ENCODE results near the gene TNNI2. TPM values are rescaled to one million over a fixed set of nuclear protein-coding genes. Genes with fewer than 3 reads are reported as not detected.

The TNNI2 gene
- total and polyA plus RNA-seq, 10 donors: 2.3 to 21.8 (median 6.7) TPM

GRCh38 chr11:1844221-1845094 lies 5.7 kb downstream of the TNNI2 start:
- Histone ChIP-seq H3K9me3 (no peaks in the 10 kb centered on the region), H3K27me3 (replicated peaks in 1 of 7) (no peaks in the 10 kb centered on the region), H3K27ac (peak overlapping the region; percentile 66 to 94 (median 88)), H3K4me1 (peaks cover 40 to 100% (median 88%) of the 10 kb centered on the region in 6 donors), H3K36me3 (no peaks in the 10 kb centered on the region), H3K4me3 (peak overlapping the region in 4 of 8 donors; percentile 12 to 55 (median 14))
- no peak for TF ChIP-seq CTCF (IDR thresholded peaks at IDR 0.05 in 8 of 11, conservative IDR thresholded peaks at IDR 0.05 in 3 of 11)
- no peak for TF ChIP-seq POLR2A (IDR thresholded peaks at IDR 0.05)
- peak; percentile 88 to 91 (median 90) for TF ChIP-seq POLR2AphosphoS5 (IDR thresholded peaks at IDR 0.05)
- peak; percentile 94 for DNase-seq
- WGBS, 5 donors: 5 to 12% (median 8%) methylated on average over 18 to 23 of the region's 23 CpGs
- intact Hi-C loops (cut with DNase I; ENCODE audit: low total_unique reads): no loop called here

DNA sequence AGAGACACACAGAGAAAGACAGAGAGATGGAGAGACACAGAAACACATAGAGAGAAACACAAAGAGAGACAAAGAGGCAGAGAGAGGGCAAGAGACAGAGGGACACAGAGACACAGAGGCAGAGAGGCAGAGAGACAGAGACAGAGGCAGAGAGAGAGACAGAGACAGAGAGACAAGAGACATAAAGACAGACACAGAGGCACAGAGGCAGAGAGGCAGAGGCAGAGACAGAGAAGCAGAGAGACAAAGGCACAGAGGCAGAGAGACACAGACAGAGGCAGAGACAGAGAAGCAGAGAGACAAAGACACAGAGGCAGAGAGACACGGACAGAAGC lies 6.3 kb downstream of the TNNI2 start:
- no peaks in the 10 kb centered on the region for H3K36me3 ChIP-seq
- TF ChIP-seq CTCF (IDR thresholded peaks at IDR 0.05 in 8 of 11, conservative IDR thresholded peaks at IDR 0.05 in 3 of 11) (no peak), POLR2A (IDR thresholded peaks at IDR 0.05) (no peak), POLR2AphosphoS5 (IDR thresholded peaks at IDR 0.05) (no peak)
- H3K27me3 ChIP-seq (replicated peaks in 1 of 7): no peaks in the 10 kb centered on the region
- no peak for DNase-seq
- no peaks in the 10 kb centered on the region for H3K9me3 ChIP-seq
- H3K4me1 ChIP-seq: peaks cover 39 to 100% (median 88%) of the 10 kb centered on the region in 6 donors
- 52 to 67% (median 61%) methylated on average over 1 of the region's 1 CpG for WGBS, 5 donors
- intact Hi-C loops (cut with DNase I; ENCODE audit: low total_unique reads): no loop called here
- peak overlapping the region; percentile 1 to 94 (median 88) for H3K27ac ChIP-seq
- peak overlapping the region in 1 of 8 donors; percentile 55 for H3K4me3 ChIP-seq

- TF ChIP-seq POLR2AphosphoS5 (IDR thresholded peaks at IDR 0.05): peak in 1 of 3 donors; percentile 18
- no peak for TF ChIP-seq POLR2A (IDR thresholded peaks at IDR 0.05)
- Histone ChIP-seq H3K4me1 (peaks cover 36 to 100% (median 88%) of the 10 kb centered on the region in 6 donors), H3K9me3 (no peaks in the 10 kb centered on the region), H3K36me3 (no peaks in the 10 kb centered on the region), H3K27ac (peak overlapping the region; percentile 1 to 94 (median 88)), H3K27me3 (replicated peaks in 1 of 7) (no peaks in the 10 kb centered on the region), H3K4me3 (peak overlapping the region in 1 of 8 donors; percentile 55)
- DNase-seq: peak; percentile 81
- 61 to 68% (median 62%) methylated on average over 20 to 21 of the region's 21 CpGs for WGBS, 5 donors
- intact Hi-C loops (cut with DNase I; ENCODE audit: low total_unique reads): no loop called here
Measured at GRCh38 chr11:1845561-1846452, 7.0 kb downstream of the TNNI2 start.

- DNase-seq: peak; percentile 78
- peaks cover 38 to 100% (median 88%) of the 10 kb centered on the region in 6 donors for H3K4me1 ChIP-seq
Measured at GRCh38 chr11:1846453-1846932, 7.7 kb downstream of the TNNI2 start.

More at GRCh38 chr11:1846453-1846932, 7.7 kb downstream of the TNNI2 start:
- Histone ChIP-seq H3K36me3 (no peaks in the 10 kb centered on the region), H3K9me3 (no peaks in the 10 kb centered on the region), H3K4me3 (no peak overlapping the region), H3K27me3 (replicated peaks in 1 of 7) (no peaks in the 10 kb centered on the region), H3K27ac (peak overlapping the region in 7 of 8 donors; percentile 84 to 94 (median 91))
- intact Hi-C loops (cut with DNase I; ENCODE audit: low total_unique reads): no loop called here
- WGBS, 5 donors: 88 to 96% (median 93%) methylated on average over 8 to 9 of the region's 9 CpGs
- TF ChIP-seq POLR2AphosphoS5 (IDR thresholded peaks at IDR 0.05): no peak

Data from spleen (tissue), 11 donors.